ENCODE results near the gene NR6A1.

DNA sequence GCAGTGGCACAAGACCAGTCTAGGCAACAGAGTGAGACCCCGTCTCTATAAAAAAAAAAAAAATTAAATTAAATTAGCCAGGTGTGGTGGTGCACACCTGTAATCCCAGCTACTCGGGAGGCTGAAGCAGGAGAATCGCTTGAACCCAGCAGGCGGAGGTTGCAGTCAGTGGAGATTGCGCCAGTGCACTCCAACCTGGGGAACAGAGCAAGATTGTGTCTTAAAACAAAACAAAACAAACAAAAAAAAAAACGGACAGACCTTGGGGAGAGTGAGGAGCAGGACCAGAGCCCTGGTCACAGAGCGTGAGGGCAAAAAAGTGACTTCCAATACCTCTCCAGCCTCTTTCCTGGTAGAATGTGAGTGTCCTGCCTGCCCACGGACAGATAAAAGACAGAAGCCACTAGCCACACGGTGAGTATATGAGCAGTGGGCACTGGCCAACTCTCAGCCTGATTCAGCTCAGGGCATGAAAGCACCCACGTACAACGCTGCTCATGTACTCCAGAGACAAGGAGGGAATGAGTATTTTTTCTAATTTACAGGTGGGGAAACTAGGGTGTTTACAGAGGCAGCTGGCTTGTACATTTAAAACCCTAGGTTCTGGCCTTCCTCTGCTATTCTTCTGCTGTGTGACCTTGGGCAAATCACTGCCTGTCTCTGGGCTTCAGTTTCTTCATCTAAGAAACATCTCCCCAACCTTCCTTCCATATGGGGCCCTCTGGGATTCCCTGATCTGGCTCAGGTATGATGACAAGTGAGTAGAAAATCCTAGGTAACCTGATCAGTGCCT, 7.7 kb upstream of the NR6A1 start:
- TF ChIP-seq, protein P1, sequence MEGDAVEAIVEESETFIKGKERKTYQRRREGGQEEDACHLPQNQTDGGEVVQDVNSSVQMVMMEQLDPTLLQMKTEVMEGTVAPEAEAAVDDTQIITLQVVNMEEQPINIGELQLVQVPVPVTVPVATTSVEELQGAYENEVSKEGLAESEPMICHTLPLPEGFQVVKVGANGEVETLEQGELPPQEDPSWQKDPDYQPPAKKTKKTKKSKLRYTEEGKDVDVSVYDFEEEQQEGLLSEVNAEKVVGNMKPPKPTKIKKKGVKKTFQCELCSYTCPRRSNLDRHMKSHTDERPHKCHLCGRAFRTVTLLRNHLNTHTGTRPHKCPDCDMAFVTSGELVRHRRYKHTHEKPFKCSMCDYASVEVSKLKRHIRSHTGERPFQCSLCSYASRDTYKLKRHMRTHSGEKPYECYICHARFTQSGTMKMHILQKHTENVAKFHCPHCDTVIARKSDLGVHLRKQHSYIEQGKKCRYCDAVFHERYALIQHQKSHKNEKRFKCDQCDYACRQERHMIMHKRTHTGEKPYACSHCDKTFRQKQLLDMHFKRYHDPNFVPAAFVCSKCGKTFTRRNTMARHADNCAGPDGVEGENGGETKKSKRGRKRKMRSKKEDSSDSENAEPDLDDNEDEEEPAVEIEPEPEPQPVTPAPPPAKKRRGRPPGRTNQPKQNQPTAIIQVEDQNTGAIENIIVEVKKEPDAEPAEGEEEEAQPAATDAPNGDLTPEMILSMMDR (conservative IDR thresholded peaks at IDR 0.05 in 1 of 2, IDR thresholded peaks at IDR 0.05 in 1 of 2; ENCODE audit: extremely low read depth in 1 of 2, insufficient read depth in 1 of 2, low read depth in 1 of 2, low read length in 2 of 2): no peak
- TF ChIP-seq EZH2 (IDR thresholded peaks at IDR 0.05; ENCODE audit: borderline replicate concordance, low read length): no peak

All from mammary epithelial cell (primary cell).